NCI-H1436 treated with DMSO at 0.1 percent for 48 hours (cell line): ENCODE measurements around the gene HSFY1.
"Not testable (repeated sequence)": the region's sequence is repeated elsewhere in the genome, so short reads cannot be mapped to it uniquely, and the experiment has no call there.

Experiments used
- DNase-seq: peaks from one replicate; lab custom pipeline; 2025; lab: John Stamatoyannopoulos, UW

Gene HSFY1

DNA sequence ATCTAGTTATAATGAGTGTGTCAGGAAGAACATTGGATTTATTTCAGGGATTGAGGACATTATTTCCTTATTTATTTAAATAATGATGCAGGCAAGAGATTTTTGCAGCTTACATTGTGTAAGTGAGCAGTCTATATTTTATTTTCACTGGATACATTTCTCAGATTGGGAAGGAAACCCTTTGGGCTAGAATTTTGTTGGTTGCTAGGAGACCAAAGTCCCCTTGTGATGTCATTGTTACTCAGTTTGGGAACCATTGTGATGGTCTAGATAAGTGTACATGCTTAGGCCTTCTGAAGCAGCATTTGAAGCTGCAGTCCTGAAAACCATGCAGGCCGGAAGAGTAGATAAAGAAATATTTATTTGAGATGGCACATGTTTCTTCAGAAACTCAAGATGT lies at the start of gene HSFY1:
TSS of gene HSFY1 (plus strand) at position 301 of the 400 bp plus-strand sequence. CDS start at position 369, 68 bp downstream.
- not testable (repeated sequence) for DNase-seq

DNA sequence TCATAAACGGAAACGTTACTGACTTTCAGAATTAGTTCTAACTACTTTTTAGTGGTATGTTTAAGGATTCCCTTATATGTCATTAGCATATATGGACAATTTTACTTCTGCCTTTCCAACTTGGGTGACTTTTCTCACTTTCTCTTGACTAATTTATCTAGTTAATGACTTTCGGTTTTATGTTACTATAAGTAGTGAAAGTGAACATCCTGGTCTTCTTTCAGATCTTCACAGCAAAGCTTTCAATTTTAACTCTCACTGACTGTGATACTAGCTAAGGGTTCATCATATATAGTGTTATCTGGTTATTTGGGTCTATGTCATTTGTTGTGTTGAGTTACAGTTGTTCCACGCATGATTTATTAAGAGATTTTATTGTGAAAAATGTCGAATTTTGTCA lies 42.3 kb upstream of the HSFY1 start:
- not testable (repeated sequence) for DNase-seq

GRCh38 chrY:18530995-18531655 lies 15.4 kb upstream of the HSFY1 start:
- DNase-seq = not testable (repeated sequence)

DNA sequence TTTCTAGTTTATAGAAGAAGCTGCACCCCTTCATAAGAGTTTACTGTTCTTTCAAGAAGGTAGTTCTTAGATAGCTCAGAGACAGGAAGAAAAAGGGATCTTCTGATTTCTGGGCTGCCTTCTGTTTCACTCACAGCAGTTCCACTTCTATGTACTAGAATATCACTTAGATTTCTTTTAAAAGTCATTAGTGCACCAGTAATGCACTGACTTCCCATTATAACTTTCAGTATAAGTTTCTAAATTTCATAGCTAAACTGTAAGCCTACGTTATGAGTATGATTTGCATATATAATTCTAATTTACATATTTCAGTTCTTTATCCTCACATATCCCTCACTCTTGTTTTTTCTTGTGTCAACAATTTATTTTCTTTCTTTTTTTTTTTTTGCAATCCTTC lies 7.6 kb upstream of the HSFY1 start:
- not testable (repeated sequence) for DNase-seq

GRCh38 chrY:18553132-18553531 lies 6.6 kb downstream of the HSFY1 start:
- DNase-seq = not testable (repeated sequence)

- DNase-seq = not testable (repeated sequence)
Observed at GRCh38 chrY:18565915-18566314, 19.4 kb downstream of the HSFY1 start.
